ENCODE results near the gene SHE. TPM values are rescaled to one million over a fixed set of nuclear protein-coding genes. Genes with fewer than 3 reads are reported as not detected.

Gene SHE
- total RNA-seq, 6 experiments from 2014 or later: 4.0 to 5.6 (median 4.7) TPM

DNA sequence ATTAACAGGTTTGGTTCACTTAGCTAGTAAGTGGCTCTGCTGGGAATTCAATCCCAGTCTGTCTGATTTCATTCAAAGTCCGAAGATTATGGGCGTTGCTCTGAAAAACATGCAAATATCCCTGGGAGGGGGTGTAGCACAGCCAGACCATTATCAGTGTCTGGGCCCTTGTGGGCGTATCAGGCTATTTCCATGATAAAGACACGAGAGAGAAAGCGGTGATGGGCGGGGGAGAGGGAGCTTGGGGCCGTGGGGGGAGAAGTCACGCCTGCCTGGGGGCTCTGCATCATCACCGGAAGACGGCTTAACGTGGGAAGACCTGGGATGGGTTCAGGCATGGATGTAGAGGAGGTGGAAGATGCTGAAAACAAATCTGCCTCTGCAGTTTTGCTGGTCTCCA, 71.3 kb downstream of the SHE start:
- Histone ChIP-seq H3K27ac (no peak overlapping the region), H3K36me3 (peaks cover 0 to 75% (median 41%) of the 10 kb centered on the region in 4 donors), H3K4me1 (peaks cover 0 to 39% (median 8%) of the 10 kb centered on the region in 4 donors), H3K27me3 (no peaks in the 10 kb centered on the region), H3K4me3 (no peak overlapping the region), H3K9me3 (no peaks in the 10 kb centered on the region)
- TF ChIP-seq CTCF (IDR thresholded peaks at IDR 0.05) (no peak), POLR2A (IDR thresholded peaks at IDR 0.05) (no peak)
- DNase-seq (no peak), ATAC-seq (no peak)
- 68% methylated on average over 9 of the region's 11 CpGs for WGBS (ENCODE audit: insufficient coverage, low coverage, low lambda C conversion rate, missing lambda C conversion rate)
- intact Hi-C loops (cut with DNase I): no loop called here

DNA sequence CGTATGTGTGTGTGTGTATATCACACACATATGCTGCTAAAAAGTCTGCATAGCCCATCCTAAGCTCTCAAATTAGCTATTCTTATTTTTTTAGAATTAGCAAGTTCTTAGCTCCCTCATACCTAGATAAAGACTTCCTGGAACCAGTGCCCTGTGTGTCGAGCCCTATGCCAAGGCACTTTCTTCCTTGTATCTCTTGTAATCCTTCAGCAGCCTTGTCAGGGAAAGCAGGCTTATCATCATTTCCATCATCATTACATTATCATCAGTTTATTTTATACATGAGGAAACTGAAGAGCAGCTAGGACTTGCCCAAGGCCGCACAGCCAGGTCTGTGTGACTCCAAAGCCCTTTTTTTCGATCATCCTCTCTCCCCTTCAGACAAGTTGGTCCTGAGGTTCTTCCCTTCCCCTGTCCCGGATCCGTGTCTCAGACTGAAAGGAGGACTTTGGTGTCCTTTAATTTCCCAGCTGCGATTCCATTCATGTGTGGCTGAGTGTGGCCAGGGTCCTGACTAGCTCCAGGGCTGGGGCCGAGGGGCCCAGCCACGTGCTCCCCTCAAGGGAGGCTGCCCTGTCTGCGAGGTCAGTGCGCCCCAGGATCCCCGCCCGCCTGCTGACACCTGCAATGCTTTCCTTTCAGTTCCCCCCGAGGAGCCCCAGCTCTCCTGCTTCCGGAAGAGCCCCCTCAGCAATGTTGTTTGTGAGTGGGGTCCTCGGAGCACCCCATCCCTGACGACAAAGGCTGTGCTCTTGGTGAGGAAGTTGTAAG, 72.2 kb downstream of the SHE start:
- no peak for DNase-seq
- no peak for ATAC-seq
- no peaks in the 10 kb centered on the region for H3K9me3 ChIP-seq
- 87% methylated on average over 10 of the region's 17 CpGs for WGBS (ENCODE audit: insufficient coverage, low coverage, low lambda C conversion rate, missing lambda C conversion rate)
- peaks cover 0 to 67% (median 35%) of the 10 kb centered on the region in 4 donors for H3K36me3 ChIP-seq
- H3K4me3 ChIP-seq: no peak overlapping the region
- H3K4me1 ChIP-seq: peaks cover 0 to 39% (median 12%) of the 10 kb centered on the region in 4 donors
- H3K27ac ChIP-seq: no peak overlapping the region
- TF ChIP-seq CTCF (IDR thresholded peaks at IDR 0.05): no peak
- no peak for TF ChIP-seq POLR2A (IDR thresholded peaks at IDR 0.05)
- no peaks in the 10 kb centered on the region for H3K27me3 ChIP-seq
- intact Hi-C loops (cut with DNase I): no loop called here

Other genes with a start within 250 kb of the SHE start
- gene HAX1, start 229.8 kb downstream of the SHE start, total RNA-seq: 10 to 100 TPM; 40.2 to 82.0 (median 44.9) TPM
- gene AQP10, start 181.3 kb downstream of the SHE start, total RNA-seq: not detected
- 1 to 10 TPM; 1.9 to 8.2 (median 3.2) TPM for gene ATP8B2, start 176.9 kb downstream of the SHE start, total RNA-seq
- 100 to 1,000 TPM in 2 of 6 experiments, 10 to 100 TPM in 4; 32.2 to 145 (median 68.2) TPM for gene IL6R, start 97.1 kb downstream of the SHE start, total RNA-seq
- gene TDRD10, start 193 bp downstream of the SHE start, total RNA-seq: 1 to 10 TPM in 5 of 6 experiments, under 1 TPM in 1; 0.92 to 2.2 (median 1.4) TPM
- 10 to 100 TPM; 23.6 to 48.6 (median 33.1) TPM for gene UBE2Q1, start 56.2 kb upstream of the SHE start, total RNA-seq
- under 1 TPM in 1 of 6 experiments, not detected in 5; 0.07 TPM for gene CHRNB2, start 65.4 kb upstream of the SHE start, total RNA-seq
- 100 to 1,000 TPM in 1 of 6 experiments, 10 to 100 TPM in 5; 69.9 to 105 (median 78.7) TPM for gene ADAR, start 105.8 kb upstream of the SHE start, total RNA-seq

Measured in right lobe of liver (tissue), 6 donors.